GM19239 (cell line): ENCODE data around the gene CALHM5.
A peak's percentile ranks its signal among the peaks of the same experiment; 100 is the strongest.
"Not testable (repeated sequence)": the region's sequence is repeated elsewhere in the genome, so short reads cannot be mapped to it uniquely, and the experiment has no call there.

ENCODE experiments used
- DNase-seq: peaks from one replicate; pipeline ENCODE4 v3.0.0; 2011; ENCODE audit warnings: low spot score; ENCODE audit not compliant: insufficient read length
- FAIRE-seq: peaks from 2 replicates; lab custom pipeline; 2011; peaks lifted over from hg19 to GRCh38; lab: Jason Lieb, UNC

Gene CALHM5

GRCh38 chr6:116511424-116512110 is at the start of gene CALHM5:
TSS of gene CALHM5 (plus strand) at chr6:116511639. CDS start at chr6:116511697, 58 bp downstream.
- DNase-seq: no peak
- FAIRE-seq: peak; percentile 31

GRCh38 chr6:116461932-116462885 is 49.2 kb upstream of the CALHM5 start:
- peak; percentile 41 for DNase-seq

GRCh38 chr6:116463301-116463700 is 48.1 kb upstream of the CALHM5 start:
- FAIRE-seq (no peak), DNase-seq (no peak)

More at GRCh38 chr6:116461932-116462885, 49.2 kb upstream of the CALHM5 start:
- FAIRE-seq: peak; percentile 83

GRCh38 chr6:116465246-116465645 is 46.2 kb upstream of the CALHM5 start:
- FAIRE-seq (peak; percentile 80), DNase-seq (no peak)

GRCh38 chr6:116467096-116467495 is 44.3 kb upstream of the CALHM5 start:
- DNase-seq (no peak), FAIRE-seq (no peak)

- DNase-seq: no peak
- no peak for FAIRE-seq
Measured at GRCh38 chr6:116467514-116467913, 43.9 kb upstream of the CALHM5 start.

- FAIRE-seq (no peak), DNase-seq (no peak)
Measured at GRCh38 chr6:116468293-116468692, 43.1 kb upstream of the CALHM5 start.

- FAIRE-seq: no peak
- DNase-seq: no peak
Measured at GRCh38 chr6:116471531-116471930, 39.9 kb upstream of the CALHM5 start.

- DNase-seq (no peak), FAIRE-seq (no peak)
Measured at GRCh38 chr6:116472706-116473105, 38.7 kb upstream of the CALHM5 start.

GRCh38 chr6:116475141-116475540 is 36.3 kb upstream of the CALHM5 start:
- DNase-seq: no peak
- FAIRE-seq: no peak

- peak; percentile 36 for DNase-seq
Measured at GRCh38 chr6:116476002-116476678, 35.3 kb upstream of the CALHM5 start.

GRCh38 chr6:116482780-116483179 is 28.7 kb upstream of the CALHM5 start:
- FAIRE-seq: no peak

More at GRCh38 chr6:116476002-116476678, 35.3 kb upstream of the CALHM5 start:
- peak; percentile 98 for FAIRE-seq

GRCh38 chr6:116483616-116484015 is 27.8 kb upstream of the CALHM5 start:
- DNase-seq (no peak), FAIRE-seq (no peak)

More at GRCh38 chr6:116482780-116483179, 28.7 kb upstream of the CALHM5 start:
- no peak for DNase-seq

GRCh38 chr6:116485559-116486184 is 25.8 kb upstream of the CALHM5 start:
- no peak for FAIRE-seq
- no peak for DNase-seq

- DNase-seq: no peak
- FAIRE-seq: no peak
Measured at GRCh38 chr6:116491610-116492330, 19.7 kb upstream of the CALHM5 start.

GRCh38 chr6:116492331-116493067 is 18.9 kb upstream of the CALHM5 start:
- DNase-seq: no peak

GRCh38 chr6:116495161-116495560 is 16.3 kb upstream of the CALHM5 start:
- DNase-seq, FAIRE-seq: not testable (repeated sequence)

More at GRCh38 chr6:116492331-116493067, 18.9 kb upstream of the CALHM5 start:
- FAIRE-seq: no peak

- no peak for FAIRE-seq
- DNase-seq: no peak
Measured at GRCh38 chr6:116497113-116497676, 14.2 kb upstream of the CALHM5 start.
